Measurements from ENCODE around the gene ZNF283. TPM values are rescaled to one million over a fixed set of nuclear protein-coding genes. Genes with fewer than 3 reads are reported as not detected.
"Not testable (repeated sequence)": the region's sequence is repeated elsewhere in the genome, so short reads cannot be mapped to it uniquely, and the experiment has no call there.

Gene ZNF283
- total RNA-seq, 1 experiment from 2014 or later, result 10.9 TPM

- no peak for DNase-seq (ENCODE audit: low spot score)
Observed at GRCh38 chr19:43799502-43800142, 27.5 kb upstream of the ZNF283 start.

GRCh38 chr19:43802216-43802951 lies 24.7 kb upstream of the ZNF283 start, which contains the start of gene LYPD5:
Gene LYPD5, minus strand, starts transcription at chr19:43802447. Its CDS starts 67 bp downstream, at chr19:43802380.
- no peak for DNase-seq (ENCODE audit: low spot score)

GRCh38 chr19:43804432-43804831 lies 22.7 kb upstream of the ZNF283 start:
- no peak for DNase-seq (ENCODE audit: low spot score)

DNA sequence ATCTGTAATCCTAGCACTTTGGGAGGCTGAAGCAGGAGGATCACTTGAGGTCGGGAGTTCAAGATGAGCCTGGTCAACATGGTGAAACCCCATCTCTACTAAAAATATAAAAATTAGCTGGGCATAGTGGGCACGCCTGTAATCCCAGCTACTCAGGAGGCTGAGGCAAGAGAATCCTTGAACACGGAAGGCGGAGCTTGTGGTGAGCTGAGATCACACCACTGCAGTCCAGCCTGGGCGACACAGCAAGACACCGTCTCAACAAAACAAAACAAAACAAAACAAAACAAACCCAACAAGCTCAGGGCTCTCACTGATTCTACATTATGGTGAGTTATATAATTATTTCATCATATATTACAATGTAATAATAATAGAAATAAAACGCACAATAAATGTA lies 20.7 kb upstream of the ZNF283 start:
- not testable (repeated sequence) for DNase-seq (ENCODE audit: low spot score)

- DNase-seq (ENCODE audit: low spot score), result no peak
Observed at GRCh38 chr19:43806848-43807247, 20.3 kb upstream of the ZNF283 start.

- no peak for DNase-seq (ENCODE audit: low spot score)
Observed at GRCh38 chr19:43807651-43808050, 19.5 kb upstream of the ZNF283 start.

GRCh38 chr19:43809762-43810696 lies 17.1 kb upstream of the ZNF283 start:
- DNase-seq (ENCODE audit: low spot score), result peak; percentile 76

GRCh38 chr19:43811837-43812236 lies 15.3 kb upstream of the ZNF283 start:
- no peak for DNase-seq (ENCODE audit: low spot score)

DNA sequence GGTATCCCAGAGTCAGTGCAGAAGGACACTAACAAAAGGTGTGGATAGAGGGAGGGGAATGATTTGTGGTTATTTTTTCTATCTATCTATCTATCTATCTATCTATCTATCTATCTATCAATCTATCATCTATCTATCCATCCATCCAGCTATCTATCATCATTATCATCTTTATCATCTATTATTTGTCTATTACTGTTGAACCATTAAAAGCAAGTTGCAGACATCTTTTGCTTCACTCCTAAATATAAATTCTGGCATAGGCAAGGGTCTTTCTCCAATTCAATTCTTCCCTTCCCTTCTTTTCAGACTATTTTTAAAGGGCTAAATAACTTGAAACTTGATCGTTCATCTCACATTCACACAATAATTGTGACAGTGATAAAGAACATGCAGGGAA lies 14.9 kb upstream of the ZNF283 start:
- DNase-seq (ENCODE audit: low spot score), result no peak

- peak; percentile 29 for DNase-seq (ENCODE audit: low spot score)
Observed at GRCh38 chr19:43812688-43813087, 14.4 kb upstream of the ZNF283 start.

- no peak for DNase-seq (ENCODE audit: low spot score)
Observed at GRCh38 chr19:43814663-43815352, 12.3 kb upstream of the ZNF283 start.

DNA sequence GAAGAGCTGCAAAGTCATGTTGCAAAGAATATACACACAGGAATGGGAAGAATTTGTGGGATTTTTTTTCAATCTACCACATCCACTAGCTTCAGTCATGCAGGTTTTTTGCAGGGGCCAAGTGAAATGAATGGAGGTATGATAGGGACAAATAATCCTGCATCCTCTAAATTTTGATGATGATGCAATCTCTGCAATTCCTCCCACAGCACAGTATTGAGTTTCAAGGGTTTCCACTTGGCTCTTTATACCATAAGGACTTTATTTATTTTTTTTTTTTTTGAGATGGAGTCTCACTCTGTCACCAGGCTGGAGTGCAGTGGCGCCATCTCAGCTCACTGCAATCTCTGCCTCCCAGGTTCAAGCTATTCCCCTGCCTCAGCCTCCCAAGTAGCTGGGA lies 9.7 kb upstream of the ZNF283 start:
- not testable (repeated sequence) for DNase-seq (ENCODE audit: low spot score)

DNA sequence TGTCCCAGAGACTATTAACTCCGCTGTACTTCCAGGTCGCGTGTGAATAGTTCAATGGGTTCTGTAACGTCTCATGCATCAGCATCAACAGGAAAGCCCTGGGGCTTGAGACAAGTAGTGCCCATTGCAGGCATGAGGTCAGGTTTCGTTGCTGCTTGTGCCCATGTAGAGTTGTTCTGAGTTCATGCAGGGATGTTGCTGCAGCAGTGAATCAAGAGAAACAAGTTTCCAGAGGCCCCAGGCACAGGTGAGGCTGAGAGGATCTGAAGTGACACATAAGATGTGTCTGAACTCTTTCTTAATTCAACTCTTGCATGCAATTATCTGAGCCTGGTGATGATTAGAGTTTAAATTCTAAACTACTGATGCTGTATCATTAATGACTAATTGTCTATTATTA lies 8.6 kb upstream of the ZNF283 start:
- DNase-seq (ENCODE audit: low spot score), result no peak

DNA sequence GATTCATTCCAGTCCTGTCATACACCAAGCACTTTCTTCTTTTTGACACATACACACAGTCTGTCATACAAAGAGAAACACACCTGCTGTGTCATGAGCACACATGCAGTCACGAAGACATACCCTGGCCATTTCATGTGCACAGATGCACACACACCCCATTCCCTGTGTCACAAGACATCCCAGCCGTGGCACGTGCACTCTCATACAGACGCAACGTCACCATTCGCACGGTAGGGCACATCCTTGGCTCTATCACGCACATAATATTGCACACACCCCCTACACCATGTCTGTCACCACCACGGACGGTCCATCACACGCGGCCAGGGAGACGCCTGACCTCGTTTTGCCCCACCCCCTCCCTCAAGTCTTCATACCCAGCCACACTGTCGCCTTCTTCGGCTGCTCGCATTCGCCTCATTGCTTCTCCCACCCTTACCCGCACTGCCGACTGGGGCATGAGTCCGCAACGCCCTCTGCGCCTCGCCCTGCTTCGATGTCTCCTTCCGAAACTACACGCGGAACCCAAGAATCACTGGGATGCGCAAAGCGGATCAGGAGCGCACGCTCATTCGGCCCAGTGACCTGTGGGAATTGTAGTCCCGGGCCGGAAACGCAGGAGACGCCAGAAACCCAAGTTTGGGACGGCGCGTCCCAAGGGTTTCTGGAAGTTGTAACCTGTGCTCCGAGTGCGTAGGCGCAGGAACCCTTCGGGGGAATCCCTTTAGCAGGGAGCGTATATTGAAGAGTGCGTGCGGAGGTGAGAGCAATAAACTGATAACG lies 6.8 kb upstream of the ZNF283 start:
- DNase-seq (ENCODE audit: low spot score), result no peak

DNA sequence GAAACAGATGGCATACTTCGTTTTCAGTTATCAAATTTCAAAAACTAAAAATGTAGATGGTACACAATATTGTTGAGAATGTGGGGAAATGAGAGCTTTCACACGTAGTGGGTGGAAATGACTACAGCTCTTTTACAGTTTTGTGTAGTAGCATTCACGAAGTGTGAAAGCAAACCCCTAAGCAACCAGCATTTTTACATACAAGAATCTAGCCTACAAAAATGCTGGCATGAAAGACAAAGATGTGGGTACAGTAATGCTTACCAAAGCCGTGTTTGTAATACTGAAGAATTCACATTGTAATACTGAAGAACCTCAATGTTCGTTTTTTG lies 6.3 kb upstream of the ZNF283 start:
- DNase-seq (ENCODE audit: low spot score), result no peak

- DNase-seq (ENCODE audit: low spot score), result not testable (repeated sequence)
Observed at GRCh38 chr19:43823856-43824255, 3.3 kb upstream of the ZNF283 start.

GRCh38 chr19:43824572-43824971 lies 2.5 kb upstream of the ZNF283 start:
- not testable (repeated sequence) for DNase-seq (ENCODE audit: low spot score)

GRCh38 chr19:43839139-43839538 lies 12.0 kb downstream of the ZNF283 start:
- DNase-seq (ENCODE audit: low spot score), result no peak

GRCh38 chr19:43842007-43842406 lies 14.9 kb downstream of the ZNF283 start:
- DNase-seq (ENCODE audit: low spot score), result no peak

DNA sequence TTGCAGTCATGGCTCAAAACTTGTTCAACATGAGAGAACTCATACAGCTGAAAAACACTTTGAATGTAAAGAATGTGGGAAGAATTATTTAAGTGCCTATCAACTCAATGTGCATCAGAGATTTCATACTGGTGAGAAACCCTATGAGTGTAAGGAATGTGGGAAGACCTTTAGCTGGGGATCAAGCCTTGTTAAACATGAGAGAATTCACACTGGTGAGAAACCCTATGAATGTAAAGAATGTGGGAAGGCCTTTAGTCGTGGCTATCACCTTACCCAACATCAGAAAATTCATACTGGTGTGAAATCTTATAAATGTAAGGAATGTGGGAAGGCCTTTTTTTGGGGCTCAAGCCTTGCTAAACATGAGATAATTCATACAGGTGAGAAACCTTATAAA lies 20.1 kb downstream of the ZNF283 start:
- DNase-seq (ENCODE audit: low spot score), result peak; percentile 25

GRCh38 chr19:43847884-43848283 lies 20.8 kb downstream of the ZNF283 start:
- no peak for DNase-seq (ENCODE audit: low spot score)

Measured in HT-29 (cell line).